ENCODE data around the gene PACS1.
"Not testable (repeated sequence)": the region's sequence is repeated elsewhere in the genome, so short reads cannot be mapped to it uniquely, and the experiment has no call there.

Gene PACS1

GRCh38 chr11:66247801-66248200, 177.7 kb downstream of the PACS1 start:
- Histone ChIP-seq H2AFZ (ENCODE audit: low read length) (no peak overlapping the region), H3K27ac (ENCODE audit: low read depth, low read length, poor library complexity, severe bottlenecking) (no peak overlapping the region), H3K27me3 (ENCODE audit: insufficient read depth, low read length) (no peaks in the 10 kb centered on the region), H3K9me3 (ENCODE audit: low read length) (no peaks in the 10 kb centered on the region), H3K9me2 (ENCODE audit: low read depth, low read length) (no peaks in the 10 kb centered on the region), H3F3A (ENCODE audit: insufficient read depth, low read length) (no peaks in the 10 kb centered on the region), H3K4me1 (ENCODE audit: insufficient read depth, low read length, severe bottlenecking) (no peaks in the 10 kb centered on the region), H3K4me3 (ENCODE audit: low read depth, low read length, poor library complexity, severe bottlenecking) (no peak overlapping the region), H3K4me2 (ENCODE audit: low read length) (no peak overlapping the region), H3K36me3 (ENCODE audit: insufficient read depth, low read length) (peaks cover 38% of the 10 kb centered on the region), H4K20me1 (ENCODE audit: insufficient read depth, low read length) (no peaks in the 10 kb centered on the region), H3K79me2 (ENCODE audit: insufficient read depth, low read length) (no peaks in the 10 kb centered on the region), H3K9ac (ENCODE audit: low read length) (no peak overlapping the region)
- TF ChIP-seq CTCF (IDR thresholded peaks at IDR 0.05; ENCODE audit: low read length) (no peak), EZH2 (IDR thresholded peaks at IDR 0.05; ENCODE audit: borderline replicate concordance, low read length) (no peak)

- Histone ChIP-seq H3K36me3 (ENCODE audit: insufficient read depth, low read length) (peaks cover 31% of the 10 kb centered on the region), H4K20me1 (ENCODE audit: insufficient read depth, low read length) (no peaks in the 10 kb centered on the region), H3K9me3 (ENCODE audit: low read length) (no peaks in the 10 kb centered on the region), H3K9me2 (ENCODE audit: low read depth, low read length) (no peaks in the 10 kb centered on the region), H3K4me2 (ENCODE audit: low read length) (no peak overlapping the region), H3K27me3 (ENCODE audit: insufficient read depth, low read length) (no peaks in the 10 kb centered on the region), H3K9ac (ENCODE audit: low read length) (no peak overlapping the region), H3K4me1 (ENCODE audit: insufficient read depth, low read length, severe bottlenecking) (no peaks in the 10 kb centered on the region), H2AFZ (ENCODE audit: low read length) (no peak overlapping the region), H3K79me2 (ENCODE audit: insufficient read depth, low read length) (no peaks in the 10 kb centered on the region), H3K4me3 (ENCODE audit: low read depth, low read length, poor library complexity, severe bottlenecking) (no peak overlapping the region), H3F3A (ENCODE audit: insufficient read depth, low read length) (no peaks in the 10 kb centered on the region), H3K27ac (ENCODE audit: low read depth, low read length, poor library complexity, severe bottlenecking) (no peak overlapping the region)
- TF ChIP-seq CTCF (IDR thresholded peaks at IDR 0.05; ENCODE audit: low read length) = no peak
- TF ChIP-seq EZH2 (IDR thresholded peaks at IDR 0.05; ENCODE audit: borderline replicate concordance, low read length) = no peak
Observed at GRCh38 chr11:66248903-66249302, 178.8 kb downstream of the PACS1 start.

GRCh38 chr11:66251809-66252208, 181.7 kb downstream of the PACS1 start:
- Histone ChIP-seq H3F3A (ENCODE audit: insufficient read depth, low read length) (no peaks in the 10 kb centered on the region), H3K4me2 (ENCODE audit: low read length) (no peak overlapping the region), H3K9me2 (ENCODE audit: low read depth, low read length) (no peaks in the 10 kb centered on the region), H3K79me2 (ENCODE audit: insufficient read depth, low read length) (no peaks in the 10 kb centered on the region), H3K27me3 (ENCODE audit: insufficient read depth, low read length) (no peaks in the 10 kb centered on the region), H3K9me3 (ENCODE audit: low read length) (no peaks in the 10 kb centered on the region), H3K36me3 (ENCODE audit: insufficient read depth, low read length) (peaks cover 23% of the 10 kb centered on the region), H3K4me3 (ENCODE audit: low read depth, low read length, poor library complexity, severe bottlenecking) (no peak overlapping the region), H3K4me1 (ENCODE audit: insufficient read depth, low read length, severe bottlenecking) (peaks cover 9% of the 10 kb centered on the region), H3K9ac (ENCODE audit: low read length) (no peak overlapping the region), H2AFZ (ENCODE audit: low read length) (no peak overlapping the region), H4K20me1 (ENCODE audit: insufficient read depth, low read length) (no peaks in the 10 kb centered on the region), H3K27ac (ENCODE audit: low read depth, low read length, poor library complexity, severe bottlenecking) (no peak overlapping the region)
- TF ChIP-seq EZH2 (IDR thresholded peaks at IDR 0.05; ENCODE audit: borderline replicate concordance, low read length) (no peak), CTCF (IDR thresholded peaks at IDR 0.05; ENCODE audit: low read length) (no peak)

GRCh38 chr11:66253081-66253480, 183.0 kb downstream of the PACS1 start:
- not testable (repeated sequence) for H3K4me3 ChIP-seq (ENCODE audit: low read depth, low read length, poor library complexity, severe bottlenecking); H3K9ac ChIP-seq (ENCODE audit: low read length); H3K27me3 ChIP-seq (ENCODE audit: insufficient read depth, low read length); H3K27ac ChIP-seq (ENCODE audit: low read depth, low read length, poor library complexity, severe bottlenecking); H3K4me2 ChIP-seq (ENCODE audit: low read length); H2AFZ ChIP-seq (ENCODE audit: low read length); H4K20me1 ChIP-seq (ENCODE audit: insufficient read depth, low read length); H3K9me3 ChIP-seq (ENCODE audit: low read length); H3K9me2 ChIP-seq (ENCODE audit: low read depth, low read length); H3F3A ChIP-seq (ENCODE audit: insufficient read depth, low read length); H3K79me2 ChIP-seq (ENCODE audit: insufficient read depth, low read length)
- Histone ChIP-seq H3K4me1 (ENCODE audit: insufficient read depth, low read length, severe bottlenecking) (peaks cover 11% of the 10 kb centered on the region), H3K36me3 (ENCODE audit: insufficient read depth, low read length) (peaks cover 18% of the 10 kb centered on the region)

Data from OCI-LY1 (cell line).